Activated T-cell treated with anti-CD3 and anti-CD28 coated beads, Interleukin-2, amount 50 U/mL, for 48 hours (primary cell): ENCODE measurements around the gene EXD2.
A peak's percentile ranks its signal among the peaks of the same experiment; 100 is the strongest.
"Not testable (repeated sequence)": the region's sequence is repeated elsewhere in the genome, so short reads cannot be mapped to it uniquely, and the experiment has no call there.

Source experiments
- DNase-seq, 2 experiments: peaks; one replicate each; pipeline ENCODE4 v3.0.0-alpha.2; 2020

Gene EXD2

DNA sequence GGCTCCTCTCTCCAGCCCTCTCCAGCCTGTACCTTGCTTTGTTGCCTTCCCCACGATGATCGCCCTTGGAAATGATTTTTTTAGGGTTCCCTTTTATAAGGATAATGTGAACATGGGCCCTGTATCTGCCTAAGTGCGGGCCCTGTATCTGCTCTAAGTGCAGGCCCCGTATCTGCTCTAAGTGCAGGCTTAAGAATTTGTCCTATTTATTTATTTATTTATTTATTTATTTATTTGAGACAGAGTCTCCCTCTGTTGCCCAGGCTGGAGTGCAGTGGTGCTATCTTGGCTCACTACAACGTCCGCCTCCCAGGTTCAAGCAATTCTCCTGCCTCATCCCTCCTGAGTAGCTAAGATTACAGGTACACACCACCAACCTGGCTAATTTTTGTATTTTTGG, 91.2 kb downstream of the EXD2 start:
- no peak for DNase-seq

DNA sequence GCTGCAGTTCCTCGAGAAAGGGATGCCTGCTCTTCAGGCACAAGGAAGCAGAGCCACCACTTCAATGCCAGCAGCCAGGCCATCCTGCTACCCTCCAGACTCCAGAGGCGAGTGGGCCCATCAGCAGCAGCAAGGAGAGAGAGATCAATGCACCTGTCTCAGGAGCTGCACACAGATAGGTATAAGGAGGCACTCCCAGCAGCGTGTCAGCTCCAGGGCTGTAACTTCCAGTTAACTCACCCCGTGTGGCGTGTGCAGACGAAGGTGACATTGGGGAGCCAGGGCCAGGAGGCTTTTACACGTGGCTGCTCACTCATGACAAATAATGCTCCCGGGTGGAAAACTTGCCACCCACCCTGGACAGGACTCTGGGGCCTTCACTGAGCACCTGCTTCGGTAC, 92.9 kb downstream of the EXD2 start:
- DNase-seq: no peak

DNA sequence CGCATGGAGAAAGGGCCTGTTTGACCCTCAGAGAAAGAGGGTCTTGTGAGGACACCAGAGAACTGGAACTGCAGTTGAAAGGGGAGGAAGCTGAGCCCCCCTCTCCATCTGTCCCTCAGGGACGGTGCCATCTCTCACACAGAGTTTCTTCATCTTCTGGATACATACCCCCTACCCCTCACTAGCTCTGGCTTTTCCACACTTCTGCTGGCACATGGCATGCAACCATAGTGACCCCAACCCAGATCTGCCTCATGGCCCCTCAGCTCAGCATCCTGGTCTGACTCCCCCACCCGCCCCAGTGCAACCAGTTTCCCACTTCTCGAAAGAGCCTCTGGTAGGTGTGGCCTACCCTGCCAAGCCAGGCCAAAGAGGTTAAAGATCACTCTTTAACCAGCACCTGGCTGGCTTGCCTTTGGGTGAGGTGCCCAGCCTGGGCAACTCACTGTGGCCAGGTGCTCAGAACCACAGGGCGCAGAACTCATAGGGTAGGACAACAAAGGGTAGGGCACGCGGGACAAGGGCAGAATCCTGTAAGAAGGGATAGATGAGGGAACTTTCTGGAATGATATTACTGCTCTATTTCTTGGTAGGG, 94.5 kb downstream of the EXD2 start:
- no peak for DNase-seq

DNA sequence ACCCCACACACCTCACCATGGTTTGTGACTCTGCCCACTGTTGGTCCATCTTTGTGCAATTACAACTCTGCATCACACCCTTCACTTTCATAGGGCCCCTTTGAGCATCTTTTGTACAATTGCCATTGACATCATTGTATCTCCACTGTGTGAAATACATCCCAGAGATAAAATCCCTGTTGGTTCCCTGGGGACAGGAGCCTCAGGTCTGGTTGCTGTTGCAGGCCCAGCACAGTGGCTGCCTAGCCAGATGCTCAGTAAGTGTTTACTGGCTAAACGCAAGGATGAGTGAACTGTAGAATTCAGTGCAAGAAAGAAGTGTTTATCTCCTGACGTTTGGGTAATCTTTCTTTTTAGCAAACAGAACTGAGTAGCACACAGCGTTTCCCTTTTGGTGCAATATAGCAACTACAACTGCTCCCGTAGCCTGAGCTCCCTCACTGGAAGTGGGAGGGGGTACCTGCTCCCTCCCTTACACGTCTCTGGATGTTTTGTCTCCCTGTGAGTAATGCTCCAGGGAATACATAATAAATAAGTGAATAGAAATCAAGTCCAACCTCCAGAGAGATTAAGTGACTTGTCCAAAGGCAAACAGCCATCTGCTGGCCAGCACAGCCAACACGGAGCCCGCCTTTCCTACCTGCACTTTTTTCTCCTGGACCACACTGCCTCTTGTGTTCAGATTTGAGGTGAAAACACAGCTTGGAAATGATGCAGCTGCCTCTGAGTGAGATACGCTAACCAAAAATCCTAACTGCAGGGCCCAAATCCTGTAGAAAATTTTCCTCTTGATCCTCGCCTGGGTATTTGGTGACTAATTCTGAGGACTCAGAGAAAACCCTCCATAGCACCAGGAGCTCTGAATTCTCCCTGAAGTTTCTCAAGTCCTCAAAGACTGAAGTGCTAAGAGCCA, 96.1 kb downstream of the EXD2 start:
- DNase-seq: no peak

DNA sequence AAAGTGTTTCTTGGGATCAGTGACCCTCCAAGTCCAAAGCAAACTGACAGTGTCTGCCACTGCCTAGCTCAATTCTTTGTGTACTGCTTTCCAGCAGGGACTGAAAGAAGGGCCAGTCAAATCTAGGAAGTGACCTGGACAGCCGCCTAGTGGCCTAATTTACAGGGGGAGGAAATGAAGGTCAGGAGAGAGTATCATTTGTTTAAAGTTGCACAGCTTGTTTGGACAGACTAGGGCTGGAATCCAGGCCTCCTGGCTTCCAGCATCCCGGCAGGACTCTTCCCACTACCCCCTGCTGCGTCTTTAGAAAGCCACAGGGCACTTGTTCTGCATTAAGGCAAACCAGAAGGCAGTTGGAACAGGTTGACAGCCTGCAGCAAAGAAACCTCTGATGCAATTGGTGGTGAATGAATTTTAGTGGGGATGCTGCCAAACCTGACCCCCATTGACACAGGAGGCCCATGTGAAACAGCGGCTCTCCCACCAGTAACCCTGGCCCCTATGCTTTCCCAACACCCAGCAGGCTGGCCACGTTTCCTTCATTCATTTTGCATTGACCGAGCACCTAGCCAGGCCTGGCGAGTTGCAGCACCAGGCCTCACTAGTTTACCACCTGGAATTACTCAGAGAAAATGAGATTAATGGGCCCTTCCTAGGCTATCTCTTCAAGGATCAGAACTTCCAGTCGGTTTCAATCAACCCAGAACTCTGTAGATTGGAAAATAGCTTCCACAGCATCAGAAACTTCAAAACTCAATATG, 96.9 kb downstream of the EXD2 start:
- DNase-seq: no peak

DNA sequence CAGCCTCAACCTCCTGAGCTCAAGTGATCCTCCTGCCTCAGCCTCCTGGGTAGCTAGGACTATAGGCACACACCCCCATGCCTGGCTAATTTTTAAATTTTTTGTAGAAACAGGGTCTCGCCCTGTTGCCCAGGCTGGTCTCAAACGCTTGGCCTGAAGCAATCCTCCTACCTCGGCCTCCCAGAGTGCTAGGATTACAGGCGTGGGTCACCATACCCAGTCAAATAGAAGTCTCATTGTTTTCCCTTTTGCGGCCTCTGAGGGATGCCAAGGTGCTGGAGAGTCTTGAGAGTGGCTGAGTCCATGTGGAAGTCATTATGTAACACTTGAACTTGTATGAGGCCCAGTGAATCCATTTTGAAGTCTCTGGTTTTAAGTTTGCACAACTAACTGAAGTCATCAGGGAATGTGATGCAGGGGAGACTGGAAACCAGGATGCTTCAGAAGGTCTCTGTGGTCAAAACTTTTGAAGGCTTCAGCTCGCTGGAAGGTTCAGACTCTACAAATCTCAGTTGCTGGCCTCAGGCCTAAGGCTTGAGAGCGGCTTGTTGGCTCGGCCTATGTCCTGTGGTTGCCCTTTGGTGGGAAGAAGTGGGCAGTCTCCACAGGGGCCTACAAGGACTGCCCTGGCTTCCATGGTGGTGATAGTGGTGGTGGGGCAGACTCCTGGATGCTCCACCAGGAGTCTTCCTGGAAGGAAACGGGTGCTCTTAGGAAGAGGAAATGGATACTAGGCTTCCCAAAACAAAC, 97.8 kb downstream of the EXD2 start:
- DNase-seq: peak in 1 of 2 experiments; percentile 3

DNA sequence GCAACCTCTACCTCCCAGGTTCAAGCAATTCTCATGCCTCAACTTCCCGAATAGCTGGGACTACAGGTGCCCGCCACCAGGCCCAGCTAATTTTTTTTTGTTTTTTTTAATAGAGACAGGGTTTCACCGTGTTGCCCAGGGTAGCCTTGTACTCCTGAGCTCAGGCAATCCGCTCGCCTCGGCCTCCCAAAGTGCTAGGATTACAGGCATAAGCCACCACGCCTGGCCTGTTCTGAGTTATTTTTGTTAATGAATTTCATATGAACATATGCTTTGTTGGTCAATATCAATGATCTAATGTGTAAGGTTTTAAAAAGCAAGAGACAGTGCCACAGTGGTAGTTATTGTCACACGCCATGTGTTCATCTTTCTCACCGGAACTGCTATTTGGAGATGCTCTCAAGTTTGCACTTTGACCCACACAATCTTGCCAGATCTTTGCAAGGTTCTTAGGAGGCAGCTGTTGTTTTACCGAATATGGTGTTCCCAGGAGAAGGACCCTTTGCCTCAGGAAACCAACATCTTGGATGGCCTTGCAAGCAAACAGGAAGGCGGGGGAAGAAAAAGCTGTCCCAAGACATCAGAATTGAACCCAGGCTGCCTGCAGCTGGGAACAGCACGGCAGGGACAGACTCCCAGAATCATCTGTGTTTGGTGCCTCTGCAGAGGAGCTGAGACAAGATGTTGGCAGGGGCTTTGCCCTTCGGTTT, 98.7 kb downstream of the EXD2 start:
- DNase-seq: peak in 1 of 2 experiments; percentile 2

DNA sequence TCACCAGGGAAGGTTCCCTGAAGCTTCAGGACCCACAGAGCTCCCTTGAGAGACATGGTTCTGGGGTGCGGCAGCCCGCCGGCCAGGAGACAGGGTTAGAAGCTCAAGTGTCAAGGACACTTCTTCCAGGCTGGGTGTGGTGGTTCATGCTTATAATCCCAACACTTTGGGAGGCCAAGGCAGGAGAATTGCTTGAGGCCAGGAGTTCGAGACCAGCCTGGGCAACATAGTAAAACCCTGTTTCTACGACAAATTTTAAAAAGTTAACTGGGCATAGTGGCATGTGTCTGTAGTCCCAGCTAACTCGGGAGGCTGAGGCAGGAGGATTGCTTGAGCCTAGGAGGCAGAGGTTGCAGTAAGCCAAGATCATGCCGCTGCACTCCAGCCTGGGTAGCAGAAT, 99.6 kb downstream of the EXD2 start:
- not testable (repeated sequence) for DNase-seq

DNA sequence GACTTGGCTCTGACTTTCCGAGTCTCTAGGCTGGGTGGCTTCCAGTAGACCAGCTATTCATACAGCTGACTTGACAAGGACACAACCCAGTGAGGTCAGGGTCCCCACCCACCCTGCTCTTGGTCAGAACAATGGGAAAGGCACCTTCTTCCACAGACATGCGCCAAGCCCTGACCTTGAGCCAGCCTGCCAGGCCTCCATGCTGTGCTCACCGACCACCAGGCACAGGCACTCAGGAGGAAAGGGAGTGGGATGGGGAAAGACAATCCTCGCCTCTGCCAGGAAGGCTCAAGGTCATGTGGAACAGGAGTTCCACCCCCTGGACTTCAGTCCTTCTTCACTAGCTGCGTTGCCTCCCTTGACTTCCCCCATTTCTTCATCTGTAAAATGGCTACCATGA, 100.1 kb downstream of the EXD2 start:
- DNase-seq: no peak

DNA sequence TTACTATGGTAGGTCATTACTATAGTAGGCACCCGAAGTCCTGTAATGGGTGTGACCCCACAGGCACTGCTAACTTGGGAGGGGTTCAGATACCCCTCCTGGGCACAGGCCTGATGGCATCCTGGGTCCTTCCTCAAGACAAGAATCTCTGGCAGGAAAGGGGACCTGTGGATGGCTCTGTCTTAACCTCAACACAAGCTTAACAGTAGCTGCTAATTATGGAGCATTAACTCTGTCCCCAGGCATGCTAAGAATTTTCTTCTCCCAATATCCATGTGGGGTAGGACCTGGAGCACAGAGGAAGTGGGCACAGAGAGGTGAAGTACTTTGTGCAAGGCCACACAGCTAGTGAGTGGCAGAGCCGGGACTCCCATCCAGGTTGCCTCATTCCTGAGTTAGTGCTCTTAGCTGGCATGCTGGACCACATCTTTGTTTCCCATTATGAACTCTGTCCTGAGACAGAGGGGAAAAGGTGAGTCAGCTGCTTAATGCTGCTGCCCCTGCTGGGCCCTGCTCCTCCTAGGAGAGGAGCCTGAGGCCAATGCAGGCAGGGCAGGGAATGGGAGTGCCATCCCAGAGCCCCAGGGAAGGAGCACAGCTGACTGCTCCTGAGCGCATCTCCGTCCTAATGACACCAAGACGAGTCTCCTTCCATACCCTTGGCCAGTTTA, 100.7 kb downstream of the EXD2 start:
- DNase-seq: no peak
